Neural progenitor cell (in vitro differentiated cells): Measurements from ENCODE around the gene COL23A1. TPM values are rescaled to one million over a fixed set of nuclear protein-coding genes. Genes with fewer than 3 reads are reported as not detected.

Experiments
- DNase-seq: peaks from one replicate; pipeline ENCODE4 v3.0.0-alpha.2; 2016; ENCODE audit warnings: low spot score
- H2AFZ ChIP-seq: fragments of 200-600 bp; sonication (generic); replicated peaks from 2 replicates; pipeline ENCODE4 v1.6.1; 2016; ENCODE audit warnings: antibody characterized with exemption
- H3F3A ChIP-seq: fragments of 200-600 bp; sonication (generic); 2 replicates; pipeline ENCODE4 v1.6.1; 2016; ENCODE audit warnings: antibody characterized with exemption, low read depth
- H3K27ac ChIP-seq: fragments of 200-600 bp; sonication (generic); 2 replicates; pipeline ENCODE4 v1.5.1; 2016; ENCODE audit warnings: mild to moderate bottlenecking
- H3K27me3 ChIP-seq: fragments of 200-600 bp; sonication (generic); 2 replicates; pipeline ENCODE4 v1.6.1; 2016; ENCODE audit warnings: mild to moderate bottlenecking, moderate library complexity
- H3K36me3 ChIP-seq: fragments of 200-600 bp; sonication (generic); 2 replicates; pipeline ENCODE4 v1.5.1; 2016
- H3K4me1 ChIP-seq: fragments of 200-600 bp; sonication (generic); 2 replicates; pipeline ENCODE4 v1.6.1; 2016; ENCODE audit warnings: mixed run types
- H3K4me2 ChIP-seq: fragments of 200-600 bp; sonication (generic); 2 replicates; pipeline ENCODE4 v1.6.1; 2016
- H3K4me3 ChIP-seq: fragments of 200-600 bp; sonication (generic); 2 replicates; pipeline ENCODE4 v1.5.1; 2016
- H3K79me2 ChIP-seq: fragments of 200-600 bp; sonication (generic); 2 replicates; pipeline ENCODE4 v1.6.1; 2016; ENCODE audit warnings: low read depth
- H3K9ac ChIP-seq: fragments of 200-600 bp; sonication (generic); 2 replicates; pipeline ENCODE4 v1.6.1; 2016
- H3K9me3 ChIP-seq: fragments of 200-600 bp; sonication (generic); 2 replicates; pipeline ENCODE4 v1.5.1; 2016; ENCODE audit warnings: low read depth
- H4K20me1 ChIP-seq: fragments of 200-600 bp; sonication (generic); 2 replicates; pipeline ENCODE4 v1.6.1; 2016; ENCODE audit warnings: low read depth
- H3K27ac Mint-ChIP-seq: 3 replicates; pipeline ENCODE4 v1.8.0; 2021; ENCODE audit warnings: mixed read lengths
- H3K27me3 Mint-ChIP-seq: 2 replicates; pipeline ENCODE4 v1.8.0; 2022; ENCODE audit warnings: low read depth, mild to moderate bottlenecking, inconsistent platforms, moderate library complexity, mixed read lengths; ENCODE audit not compliant: insufficient read depth
- H3K36me3 Mint-ChIP-seq: 3 replicates; pipeline ENCODE4 v1.8.0; 2021; ENCODE audit warnings: mixed read lengths
- H3K4me1 Mint-ChIP-seq: 3 replicates; pipeline ENCODE4 v1.8.0; 2021; ENCODE audit warnings: mixed read lengths
- H3K4me3 Mint-ChIP-seq: 3 replicates; pipeline ENCODE4 v1.8.0; 2021; ENCODE audit warnings: mild to moderate bottlenecking, moderate library complexity, mixed read lengths
- H3K9me3 Mint-ChIP-seq: 3 replicates; pipeline ENCODE4 v1.8.0; 2020; ENCODE audit warnings: mixed read lengths
- EZH2 ChIP-seq: fragments of 200-600 bp; sonication (generic); IDR thresholded peaks from 2 replicates; pipeline ENCODE4 v1.6.1; 2017; ENCODE audit warnings: antibody characterized with exemption, mild to moderate bottlenecking, moderate library complexity
- EZH2phosphoT487 ChIP-seq: fragments of 200-600 bp; sonication (generic); IDR thresholded peaks from 2 replicates; pipeline ENCODE4 v1.6.1; 2017; ENCODE audit warnings: antibody characterized with exemption
- total RNA-seq: library from RNA; depleted of rRNA; stranded (reverse); fragments of >200 nt; gene quantifications from 2 replicates; pipeline ENCODE4 v1.2.3, GENCODE V29; 2015; ENCODE audit warnings: low replicate concordance
- TF ChIP-seq, protein P1 (sequence below): fragments of 200-600 bp; sonication (generic); IDR thresholded peaks from 2 replicates; pipeline ENCODE4 v1.5.1; 2017; ENCODE audit warnings: antibody characterized with exemption, mild to moderate bottlenecking

Gene COL23A1
- total RNA-seq, 1 donor from 2014 or later: not detected

DNA sequence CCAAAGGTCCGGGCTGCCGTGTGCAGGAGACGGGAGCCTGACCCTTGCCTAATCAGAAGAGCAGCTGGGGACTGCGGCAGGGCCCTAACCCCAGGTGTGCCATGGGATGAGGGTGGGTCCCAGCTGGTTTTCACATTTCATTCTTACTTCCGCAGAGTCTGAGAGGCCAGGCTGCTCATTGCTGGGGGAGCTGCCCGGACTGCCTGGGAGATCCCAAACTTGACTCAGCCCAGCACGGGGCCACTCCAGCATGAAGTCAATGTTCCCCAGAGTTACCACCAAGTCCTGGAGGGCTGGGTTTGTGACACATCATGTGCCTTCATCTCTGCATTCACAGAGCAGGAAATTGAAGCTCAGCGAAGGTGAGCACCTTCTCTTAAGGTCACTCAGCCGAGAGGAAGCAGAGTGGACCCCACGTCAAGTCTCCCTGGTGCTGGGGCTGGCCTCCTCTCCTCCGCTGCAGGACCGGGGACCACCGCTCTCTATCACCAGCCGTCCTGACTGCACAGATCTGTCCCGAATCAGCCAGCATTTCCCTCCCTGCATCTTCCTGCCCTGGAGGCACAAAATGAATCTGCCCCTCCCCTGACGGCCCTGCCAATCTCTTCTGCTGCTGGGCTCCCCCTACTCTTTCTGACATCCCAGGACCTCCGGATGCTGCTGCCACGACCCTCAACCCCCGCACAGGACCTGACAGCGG is 303.0 kb downstream of the COL23A1 start:
- no peak for DNase-seq
- peaks cover 44% of the 10 kb centered on the region for H3K4me1 Mint-ChIP-seq

DNA sequence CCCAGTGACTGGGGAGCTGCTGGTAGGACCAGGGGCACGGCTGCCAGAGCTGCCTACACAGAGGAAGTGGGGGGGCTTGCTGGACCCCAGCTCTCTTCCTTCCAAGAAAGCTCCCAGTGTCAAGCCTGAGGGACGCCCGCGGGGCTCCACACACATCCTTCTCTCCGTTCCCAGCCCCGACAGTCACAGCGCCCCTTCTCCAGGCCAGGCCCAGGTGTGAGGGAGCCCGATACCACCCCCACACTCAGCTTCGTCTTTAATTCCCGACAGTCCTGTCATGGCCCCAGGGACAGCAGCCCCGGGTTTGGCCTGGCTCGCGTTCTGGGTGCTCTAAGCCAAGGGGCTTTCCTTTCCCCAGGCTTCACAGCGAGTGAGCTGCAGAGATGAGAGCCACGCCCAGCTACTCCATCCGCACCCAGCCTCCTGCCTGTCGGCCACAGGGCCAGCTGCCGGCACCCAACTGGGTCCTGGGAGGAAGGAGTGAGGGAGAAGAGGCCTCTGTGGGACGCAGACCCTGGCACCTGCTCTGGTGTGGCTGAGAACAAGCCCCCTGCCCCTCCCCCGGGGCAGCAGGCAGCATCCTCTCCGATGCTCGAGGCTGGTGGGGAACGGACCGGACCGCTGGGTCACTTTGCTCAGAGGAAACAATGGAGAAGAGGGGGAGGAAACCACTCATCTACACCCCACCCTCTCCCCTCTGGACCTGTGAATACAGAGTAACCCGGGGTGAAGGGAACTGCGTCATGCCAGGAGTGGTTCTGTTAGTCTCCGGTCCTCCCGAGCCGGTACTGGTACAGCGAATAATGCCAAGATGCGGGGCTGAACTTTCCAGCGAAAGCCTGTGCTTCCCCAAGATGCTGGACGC is 303.7 kb downstream of the COL23A1 start:
- Histone ChIP-seq H3K9me3 (no peaks in the 10 kb centered on the region), H3K36me3 (no peaks in the 10 kb centered on the region), H3K79me2 (no peaks in the 10 kb centered on the region), H3K27me3 (peaks cover 20% of the 10 kb centered on the region), H2AFZ (no peak overlapping the region), H3K9ac (no peak overlapping the region), H3K4me2 (no peak overlapping the region), H3F3A (no peaks in the 10 kb centered on the region), H3K27ac (no peak overlapping the region), H3K4me3 (no peak overlapping the region), H4K20me1 (peaks cover 10% of the 10 kb centered on the region), H3K4me1 (peaks cover 6% of the 10 kb centered on the region)
- H3K27me3 Mint-ChIP-seq: peaks cover 13% of the 10 kb centered on the region
- H3K4me3 Mint-ChIP-seq: no peak overlapping the region
- DNase-seq: no peak
- TF ChIP-seq EZH2: no peak
- no peak for TF ChIP-seq EZH2phosphoT487
- TF ChIP-seq, protein P1, sequence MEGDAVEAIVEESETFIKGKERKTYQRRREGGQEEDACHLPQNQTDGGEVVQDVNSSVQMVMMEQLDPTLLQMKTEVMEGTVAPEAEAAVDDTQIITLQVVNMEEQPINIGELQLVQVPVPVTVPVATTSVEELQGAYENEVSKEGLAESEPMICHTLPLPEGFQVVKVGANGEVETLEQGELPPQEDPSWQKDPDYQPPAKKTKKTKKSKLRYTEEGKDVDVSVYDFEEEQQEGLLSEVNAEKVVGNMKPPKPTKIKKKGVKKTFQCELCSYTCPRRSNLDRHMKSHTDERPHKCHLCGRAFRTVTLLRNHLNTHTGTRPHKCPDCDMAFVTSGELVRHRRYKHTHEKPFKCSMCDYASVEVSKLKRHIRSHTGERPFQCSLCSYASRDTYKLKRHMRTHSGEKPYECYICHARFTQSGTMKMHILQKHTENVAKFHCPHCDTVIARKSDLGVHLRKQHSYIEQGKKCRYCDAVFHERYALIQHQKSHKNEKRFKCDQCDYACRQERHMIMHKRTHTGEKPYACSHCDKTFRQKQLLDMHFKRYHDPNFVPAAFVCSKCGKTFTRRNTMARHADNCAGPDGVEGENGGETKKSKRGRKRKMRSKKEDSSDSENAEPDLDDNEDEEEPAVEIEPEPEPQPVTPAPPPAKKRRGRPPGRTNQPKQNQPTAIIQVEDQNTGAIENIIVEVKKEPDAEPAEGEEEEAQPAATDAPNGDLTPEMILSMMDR: no peak
- no peaks in the 10 kb centered on the region for H3K36me3 Mint-ChIP-seq
- no peak overlapping the region for H3K27ac Mint-ChIP-seq
- H3K9me3 Mint-ChIP-seq: peaks cover 13% of the 10 kb centered on the region
- H3K4me1 Mint-ChIP-seq: peaks cover 40% of the 10 kb centered on the region

More for the DNA sequence above, 303.0 kb downstream of the COL23A1 start:
- Histone ChIP-seq H3K4me1 (peaks cover 6% of the 10 kb centered on the region), H3F3A (no peaks in the 10 kb centered on the region), H3K9ac (no peak overlapping the region), H3K27ac (no peak overlapping the region), H4K20me1 (peaks cover 10% of the 10 kb centered on the region), H3K79me2 (no peaks in the 10 kb centered on the region), H3K36me3 (no peaks in the 10 kb centered on the region), H3K4me2 (no peak overlapping the region), H3K27me3 (peaks cover 20% of the 10 kb centered on the region), H3K4me3 (no peak overlapping the region), H3K9me3 (no peaks in the 10 kb centered on the region), H2AFZ (no peak overlapping the region)
- Mint-ChIP-seq H3K4me3 (peak overlapping the region; percentile 59), H3K27me3 (peaks cover 13% of the 10 kb centered on the region), H3K36me3 (no peaks in the 10 kb centered on the region), H3K9me3 (peaks cover 11% of the 10 kb centered on the region), H3K27ac (peak overlapping the region; percentile 22)
- TF ChIP-seq EZH2 (no peak), EZH2phosphoT487 (no peak)
- TF ChIP-seq, protein P1: no peak

DNA sequence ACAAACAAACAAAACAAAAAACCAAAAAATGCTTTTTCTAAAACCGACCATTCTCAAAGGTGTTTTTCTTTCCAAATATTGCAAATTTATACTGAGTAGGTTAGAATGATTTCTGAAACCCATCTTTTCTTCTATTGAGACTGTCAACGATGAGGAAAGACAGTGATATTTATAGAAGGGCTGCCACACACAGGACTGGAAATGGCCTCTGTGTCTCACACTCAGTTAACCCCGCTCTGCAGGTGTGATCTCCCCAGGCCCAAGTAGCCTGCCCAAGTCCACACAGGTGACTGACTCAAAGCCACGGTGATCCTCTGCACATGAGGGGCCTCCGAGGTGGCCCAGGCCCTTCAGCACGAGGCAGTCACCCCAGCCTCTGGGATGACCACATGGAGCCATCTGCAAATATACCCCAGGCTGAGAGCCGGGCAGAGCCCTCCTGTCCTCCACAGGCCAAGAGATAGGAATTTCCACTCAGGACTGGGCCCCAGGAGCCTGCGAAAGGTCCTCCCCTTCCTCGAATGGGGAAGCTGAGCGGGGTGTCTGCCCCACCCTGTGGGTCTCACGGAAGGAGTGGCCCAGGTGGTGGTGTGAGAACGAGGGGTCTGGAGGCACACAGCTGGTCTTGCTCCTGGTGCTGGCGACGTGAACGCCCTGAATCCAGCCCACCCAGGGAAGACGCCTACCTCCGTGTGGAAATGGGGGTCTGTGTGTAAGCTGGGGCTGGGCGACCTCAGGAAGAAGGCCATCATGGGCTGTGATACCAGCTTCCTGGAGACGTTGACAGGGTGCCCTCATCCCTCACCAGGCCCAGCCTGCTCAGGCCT is 304.6 kb downstream of the COL23A1 start:
- Mint-ChIP-seq H3K27ac (no peak overlapping the region), H3K36me3 (no peaks in the 10 kb centered on the region), H3K27me3 (peaks cover 14% of the 10 kb centered on the region), H3K9me3 (peaks cover 13% of the 10 kb centered on the region), H3K4me1 (peaks cover 40% of the 10 kb centered on the region), H3K4me3 (no peak overlapping the region)
- no peak overlapping the region for H2AFZ ChIP-seq
- no peaks in the 10 kb centered on the region for H3F3A ChIP-seq
- peaks cover 25% of the 10 kb centered on the region for H3K27me3 ChIP-seq
- no peak overlapping the region for H3K4me2 ChIP-seq
- H3K4me1 ChIP-seq: peaks cover 6% of the 10 kb centered on the region
- H3K36me3 ChIP-seq: no peaks in the 10 kb centered on the region
- no peak overlapping the region for H3K9ac ChIP-seq
- H3K4me3 ChIP-seq: no peak overlapping the region
- TF ChIP-seq, protein P1: no peak
- TF ChIP-seq EZH2phosphoT487 (no peak), EZH2 (no peak)
- peaks cover 10% of the 10 kb centered on the region for H4K20me1 ChIP-seq
- no peak overlapping the region for H3K27ac ChIP-seq
- H3K79me2 ChIP-seq: no peaks in the 10 kb centered on the region
- H3K9me3 ChIP-seq: no peaks in the 10 kb centered on the region
- DNase-seq: no peak
